Mesendoderm (in vitro differentiated cells): ENCODE data around the gene TYSND1.

Source experiments
- DNase-seq: peaks from one replicate; pipeline ENCODE4 v3.0.0; 2013
- H2AK5ac ChIP-seq: 2 replicates; pipeline ENCODE4 v1.6.1; 2013; ENCODE audit warnings: low read length, inconsistent platforms
- H2BK120ac ChIP-seq: 2 replicates; pipeline ENCODE4 v1.6.1; 2013; ENCODE audit warnings: low read depth, mild to moderate bottlenecking, low read length, moderate library complexity, mixed read lengths
- H2BK15ac ChIP-seq: replicated peaks from 2 replicates; pipeline ENCODE4 v1.6.1; 2013; ENCODE audit warnings: low read depth, mild to moderate bottlenecking, moderate library complexity
- H2BK5ac ChIP-seq: 2 replicates; pipeline ENCODE4 v1.6.1; 2013; ENCODE audit warnings: low read length, inconsistent platforms
- H3K18ac ChIP-seq: 2 replicates; pipeline ENCODE4 v1.6.1; 2013; ENCODE audit warnings: mild to moderate bottlenecking, low read length, mixed read lengths
- H3K23ac ChIP-seq: one replicate; pipeline ENCODE4 v1.6.1; 2013; ENCODE audit warnings: low read length
- H3K27ac ChIP-seq: 2 replicates; pipeline ENCODE4 v1.5.1; 2013; ENCODE audit warnings: low read depth, mild to moderate bottlenecking, inconsistent platforms, low read length, moderate library complexity
- H3K27me3 ChIP-seq: 2 replicates; pipeline ENCODE4 v1.6.1; 2013; ENCODE audit warnings: low read length, control low read depth, mild to moderate bottlenecking, inconsistent platforms; ENCODE audit not compliant: insufficient read depth, poor library complexity
- H3K36me3 ChIP-seq: 2 replicates; pipeline ENCODE4 v1.6.1; 2013; ENCODE audit warnings: low read length, inconsistent platforms; ENCODE audit not compliant: control insufficient read depth, insufficient read depth
- H3K4ac ChIP-seq: one replicate; pipeline ENCODE4 v1.6.1; 2013; ENCODE audit warnings: low read depth, mild to moderate bottlenecking, low read length, moderate library complexity
- H3K4me1 ChIP-seq: 2 replicates; pipeline ENCODE4 v1.6.1; 2013; ENCODE audit warnings: low read depth, low read length, inconsistent platforms; ENCODE audit not compliant: control insufficient read depth
- H3K4me2 ChIP-seq: 2 replicates; pipeline ENCODE4 v1.6.1; 2013; ENCODE audit warnings: low read length
- H3K4me3 ChIP-seq: 2 replicates; pipeline ENCODE4 v1.5.1; 2013; ENCODE audit warnings: mild to moderate bottlenecking, low read length
- H3K56ac ChIP-seq: one replicate; pipeline ENCODE4 v1.6.1; 2013; ENCODE audit warnings: low read length
- H3K79me1 ChIP-seq: 2 replicates; pipeline ENCODE4 v1.6.1; 2013; ENCODE audit warnings: low read length, inconsistent platforms
- H3K79me2 ChIP-seq: 2 replicates; pipeline ENCODE4 v1.6.1; 2013; ENCODE audit warnings: mild to moderate bottlenecking, low read length; ENCODE audit not compliant: control insufficient read depth, insufficient read depth
- H3K9ac ChIP-seq: 2 replicates; pipeline ENCODE4 v1.6.1; 2013; ENCODE audit warnings: low read length, inconsistent platforms
- H4K5ac ChIP-seq: one replicate; pipeline ENCODE4 v1.6.1; 2013; ENCODE audit warnings: low read length
- H4K8ac ChIP-seq: one replicate; pipeline ENCODE4 v1.6.1; 2013; ENCODE audit warnings: low read depth, mild to moderate bottlenecking, control low read depth, low read length, moderate library complexity
- WGBS: extraction: QIAGEN DNeasy Blood & Tissue Kit; methylation state at CpG from one replicate; pipeline ENCODE4 v1.1.7; 2013; ENCODE audit warnings: low lambda C conversion rate, missing lambda C conversion rate; ENCODE audit not compliant: insufficient coverage; ENCODE audit errors: extremely low coverage; 5-methylcytosine and 5-hydroxymethylcytosine counted together

Gene TYSND1

GRCh38 chr10:70093335-70093944 is 53.1 kb downstream of the TYSND1 start:
- Histone ChIP-seq H3K79me1 (no peaks in the 10 kb centered on the region), H3K56ac (no peak overlapping the region), H2BK5ac (no peak overlapping the region), H3K27me3 (no peaks in the 10 kb centered on the region), H3K4me3 (no peak overlapping the region), H3K4ac (no peak overlapping the region), H2BK15ac (no peak overlapping the region), H3K9ac (no peak overlapping the region), H4K8ac (no peak overlapping the region), H3K79me2 (no peaks in the 10 kb centered on the region), H3K4me2 (no peak overlapping the region), H4K5ac (no peak overlapping the region), H3K27ac (no peak overlapping the region), H3K18ac (no peak overlapping the region), H3K23ac (no peak overlapping the region), H2BK120ac (no peak overlapping the region), H2AK5ac (no peak overlapping the region), H3K4me1 (no peaks in the 10 kb centered on the region), H3K36me3 (peaks cover 3% of the 10 kb centered on the region)
- WGBS = no CpG with 5 or more reads among the region's 9 CpGs
- no peak for DNase-seq

- Histone ChIP-seq H3K79me2 (no peaks in the 10 kb centered on the region), H4K5ac (no peak overlapping the region), H3K4me3 (no peak overlapping the region), H2BK120ac (no peak overlapping the region), H3K56ac (no peak overlapping the region), H2BK5ac (no peak overlapping the region), H3K79me1 (no peaks in the 10 kb centered on the region), H2AK5ac (no peak overlapping the region), H3K23ac (no peak overlapping the region), H3K36me3 (peaks cover 3% of the 10 kb centered on the region), H3K4ac (no peak overlapping the region), H3K27ac (no peak overlapping the region), H4K8ac (no peak overlapping the region), H3K18ac (no peak overlapping the region), H3K4me1 (no peaks in the 10 kb centered on the region), H2BK15ac (no peak overlapping the region), H3K4me2 (no peak overlapping the region), H3K9ac (no peak overlapping the region), H3K27me3 (no peaks in the 10 kb centered on the region)
- WGBS = no CpG with 5 or more reads among the region's 7 CpGs
- DNase-seq = no peak
These were observed 54.1 kb downstream of the TYSND1 start for GRCh38 chr10:70092389-70092718.

- DNase-seq = no peak
- H2BK5ac ChIP-seq = no peak overlapping the region
- H3K4me2 ChIP-seq = no peak overlapping the region
- no peak overlapping the region for H3K4ac ChIP-seq
- no peak overlapping the region for H3K4me3 ChIP-seq
- H2BK15ac ChIP-seq = no peak overlapping the region
- no peaks in the 10 kb centered on the region for H3K4me1 ChIP-seq
- no peaks in the 10 kb centered on the region for H3K79me2 ChIP-seq
- H3K27me3 ChIP-seq = no peaks in the 10 kb centered on the region
- H3K18ac ChIP-seq = no peak overlapping the region
- H3K56ac ChIP-seq = no peak overlapping the region
- no peak overlapping the region for H2BK120ac ChIP-seq
- H3K36me3 ChIP-seq = peaks cover 3% of the 10 kb centered on the region
- H3K9ac ChIP-seq = no peak overlapping the region
- H3K79me1 ChIP-seq = no peaks in the 10 kb centered on the region
- WGBS = no CpG with 5 or more reads among the region's 5 CpGs
- H4K8ac ChIP-seq = no peak overlapping the region
- H3K27ac ChIP-seq = no peak overlapping the region
- no peak overlapping the region for H3K23ac ChIP-seq
- H2AK5ac ChIP-seq = no peak overlapping the region
- H4K5ac ChIP-seq = no peak overlapping the region
These were observed 55.5 kb downstream of the TYSND1 start for GRCh38 chr10:70090951-70091350.

GRCh38 chr10:70090013-70090412 is 56.5 kb downstream of the TYSND1 start:
- H3K4ac ChIP-seq = no peak overlapping the region
- H3K27me3 ChIP-seq = no peaks in the 10 kb centered on the region
- H3K9ac ChIP-seq = no peak overlapping the region
- H2BK5ac ChIP-seq = no peak overlapping the region
- H3K23ac ChIP-seq = no peak overlapping the region
- no peak for DNase-seq
- no peak overlapping the region for H4K5ac ChIP-seq
- H3K27ac ChIP-seq = no peak overlapping the region
- no peaks in the 10 kb centered on the region for H3K79me1 ChIP-seq
- no peak overlapping the region for H3K4me2 ChIP-seq
- no peak overlapping the region for H3K18ac ChIP-seq
- peaks cover 3% of the 10 kb centered on the region for H3K36me3 ChIP-seq
- H2AK5ac ChIP-seq = no peak overlapping the region
- H3K56ac ChIP-seq = no peak overlapping the region
- H4K8ac ChIP-seq = no peak overlapping the region
- no CpG with 5 or more reads among the region's 8 CpGs for WGBS
- no peak overlapping the region for H3K4me3 ChIP-seq
- no peaks in the 10 kb centered on the region for H3K79me2 ChIP-seq
- no peak overlapping the region for H2BK120ac ChIP-seq
- H3K4me1 ChIP-seq = no peaks in the 10 kb centered on the region
- H2BK15ac ChIP-seq = no peak overlapping the region

- Histone ChIP-seq H2BK5ac (no peak overlapping the region), H3K36me3 (peaks cover 5% of the 10 kb centered on the region), H2BK15ac (no peak overlapping the region), H3K18ac (no peak overlapping the region), H3K27me3 (no peaks in the 10 kb centered on the region), H3K4me2 (no peak overlapping the region), H3K27ac (no peak overlapping the region), H4K5ac (no peak overlapping the region), H3K4me3 (no peak overlapping the region), H2AK5ac (no peak overlapping the region), H3K9ac (no peak overlapping the region), H3K4ac (no peak overlapping the region), H3K4me1 (no peaks in the 10 kb centered on the region), H3K79me1 (no peaks in the 10 kb centered on the region), H3K79me2 (no peaks in the 10 kb centered on the region), H3K23ac (no peak overlapping the region), H4K8ac (no peak overlapping the region), H2BK120ac (no peak overlapping the region), H3K56ac (no peak overlapping the region)
- no CpG with 5 or more reads among the region's 3 CpGs for WGBS
- DNase-seq = no peak
These were observed 58.2 kb downstream of the TYSND1 start for GRCh38 chr10:70088308-70088698.
